RKO (cell line): ENCODE data around the gene RAB15.

ENCODE experiments used
- DNase-seq: peaks from one replicate; pipeline ENCODE4 v3.0.0-alpha.2; 2016; ENCODE audit warnings: low spot score

Gene RAB15

GRCh38 chr14:64910847-64911495 lies 61.2 kb downstream of the RAB15 start:
- peak; percentile 64 for DNase-seq

- DNase-seq = no peak
Observed at GRCh38 chr14:64906022-64906421, 66.1 kb downstream of the RAB15 start.

- no peak for DNase-seq
Observed at GRCh38 chr14:64899958-64900357, 72.2 kb downstream of the RAB15 start.
